IPS DF 4.7 (cell line): Measurements from ENCODE around the gene MMP19.
"Not testable (repeated sequence)": the region's sequence is repeated elsewhere in the genome, so short reads cannot be mapped to it uniquely, and the experiment has no call there.

Experiments used
- DNase-seq: peaks from one replicate; pipeline ENCODE4 v3.0.0-alpha.2; 2013; ENCODE audit warnings: low spot score; ENCODE audit errors: extremely low read depth

Gene MMP19, protein sequence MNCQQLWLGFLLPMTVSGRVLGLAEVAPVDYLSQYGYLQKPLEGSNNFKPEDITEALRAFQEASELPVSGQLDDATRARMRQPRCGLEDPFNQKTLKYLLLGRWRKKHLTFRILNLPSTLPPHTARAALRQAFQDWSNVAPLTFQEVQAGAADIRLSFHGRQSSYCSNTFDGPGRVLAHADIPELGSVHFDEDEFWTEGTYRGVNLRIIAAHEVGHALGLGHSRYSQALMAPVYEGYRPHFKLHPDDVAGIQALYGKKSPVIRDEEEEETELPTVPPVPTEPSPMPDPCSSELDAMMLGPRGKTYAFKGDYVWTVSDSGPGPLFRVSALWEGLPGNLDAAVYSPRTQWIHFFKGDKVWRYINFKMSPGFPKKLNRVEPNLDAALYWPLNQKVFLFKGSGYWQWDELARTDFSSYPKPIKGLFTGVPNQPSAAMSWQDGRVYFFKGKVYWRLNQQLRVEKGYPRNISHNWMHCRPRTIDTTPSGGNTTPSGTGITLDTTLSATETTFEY

DNA sequence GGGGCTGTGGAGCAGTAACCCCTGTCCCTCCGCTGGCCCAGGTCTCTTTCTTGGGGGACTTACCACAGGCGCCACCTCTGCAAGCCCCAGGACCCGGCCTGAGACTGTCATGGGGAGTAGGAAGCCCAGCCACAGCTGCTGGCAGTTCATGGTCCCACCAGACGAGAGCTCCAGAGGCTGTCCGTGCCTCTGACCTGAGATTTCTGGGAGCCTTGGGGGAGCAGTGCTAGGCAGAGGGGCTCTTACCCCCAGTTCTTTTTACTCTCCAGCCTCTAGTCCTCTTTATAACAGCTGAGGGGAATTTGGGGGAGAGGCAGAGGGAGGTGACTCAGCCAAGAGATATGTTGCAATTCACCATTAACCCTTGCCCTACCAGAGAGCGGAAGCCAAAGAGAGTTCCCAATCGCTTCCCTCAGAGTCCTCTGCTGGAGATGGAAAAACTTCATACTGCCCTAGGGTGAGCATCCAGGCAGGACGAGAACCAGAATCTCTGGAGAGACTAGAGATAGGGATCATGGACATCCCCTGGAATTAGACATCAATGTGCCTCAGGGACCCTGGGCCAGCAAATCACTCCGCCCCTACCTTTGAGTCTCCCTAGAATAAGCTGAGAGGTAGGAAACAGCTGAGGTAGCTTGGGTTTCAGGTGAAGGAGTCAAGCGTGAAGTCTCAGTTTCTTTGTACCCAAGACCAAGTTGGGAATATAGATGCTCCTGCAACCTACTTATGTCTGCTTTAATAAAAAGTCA, at the start of gene MMP19:
MMP19 (minus strand) TSS at position 256 of the 749 bp plus-strand sequence; CDS start at position 150, 106 bp downstream.
- DNase-seq = no peak

DNA sequence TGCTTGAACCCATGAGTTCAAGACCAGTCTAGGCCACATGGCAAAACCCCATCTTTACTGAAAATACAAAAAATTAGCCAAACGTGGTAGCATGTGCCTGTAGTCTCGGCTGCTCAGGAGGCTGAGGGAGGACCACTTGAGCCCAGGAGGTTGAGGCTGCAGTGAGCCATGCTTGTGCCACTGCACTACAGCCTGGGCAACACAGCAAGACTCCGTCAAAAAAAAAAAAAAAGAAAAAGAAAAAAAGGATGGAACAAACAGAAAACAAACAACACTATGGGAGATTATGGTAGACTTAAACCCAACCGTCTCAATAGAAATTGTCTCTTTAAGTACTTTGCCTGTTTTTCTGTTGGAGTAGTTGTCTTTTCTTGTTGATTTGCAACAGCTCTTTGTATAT, 48.6 kb upstream of the MMP19 start:
- no peak for DNase-seq

DNA sequence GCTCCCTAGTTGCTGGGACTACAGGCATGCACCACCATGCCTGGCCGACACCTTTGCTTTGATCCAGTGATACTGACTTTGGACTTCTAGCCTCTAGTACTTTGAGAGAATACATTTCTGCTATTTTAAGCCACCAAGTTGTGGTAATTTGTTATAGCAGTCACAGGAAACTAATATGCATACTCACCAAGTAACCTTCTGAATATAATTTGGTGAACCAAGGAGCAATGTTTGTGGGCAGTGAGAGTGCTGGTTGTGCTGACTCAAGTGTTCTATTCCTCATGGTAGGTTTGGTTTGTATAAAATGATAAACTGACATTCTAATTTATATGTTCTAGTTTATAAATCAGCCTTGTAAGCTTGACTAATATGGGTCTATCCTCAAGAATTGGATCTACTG, 42.4 kb upstream of the MMP19 start:
- no peak for DNase-seq

DNA sequence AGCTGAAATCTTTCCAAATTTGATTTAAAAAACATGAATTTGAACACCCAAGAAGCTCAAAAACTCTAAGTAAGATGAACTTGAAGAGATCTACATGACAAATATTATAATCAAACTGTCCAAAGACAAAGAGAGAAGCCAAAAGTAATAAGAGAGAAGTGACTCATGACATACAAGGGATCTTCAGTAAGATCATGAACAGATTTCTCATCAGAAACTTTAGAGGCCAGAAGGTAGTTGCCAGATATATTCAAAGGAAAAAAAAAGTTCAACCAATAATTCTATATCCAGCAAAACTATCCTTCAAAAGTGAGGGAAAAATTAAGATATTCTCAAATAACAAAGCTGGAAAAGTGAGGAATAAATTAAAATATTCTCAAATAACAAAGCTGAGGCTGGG, 35.1 kb upstream of the MMP19 start:
- no peak for DNase-seq

DNA sequence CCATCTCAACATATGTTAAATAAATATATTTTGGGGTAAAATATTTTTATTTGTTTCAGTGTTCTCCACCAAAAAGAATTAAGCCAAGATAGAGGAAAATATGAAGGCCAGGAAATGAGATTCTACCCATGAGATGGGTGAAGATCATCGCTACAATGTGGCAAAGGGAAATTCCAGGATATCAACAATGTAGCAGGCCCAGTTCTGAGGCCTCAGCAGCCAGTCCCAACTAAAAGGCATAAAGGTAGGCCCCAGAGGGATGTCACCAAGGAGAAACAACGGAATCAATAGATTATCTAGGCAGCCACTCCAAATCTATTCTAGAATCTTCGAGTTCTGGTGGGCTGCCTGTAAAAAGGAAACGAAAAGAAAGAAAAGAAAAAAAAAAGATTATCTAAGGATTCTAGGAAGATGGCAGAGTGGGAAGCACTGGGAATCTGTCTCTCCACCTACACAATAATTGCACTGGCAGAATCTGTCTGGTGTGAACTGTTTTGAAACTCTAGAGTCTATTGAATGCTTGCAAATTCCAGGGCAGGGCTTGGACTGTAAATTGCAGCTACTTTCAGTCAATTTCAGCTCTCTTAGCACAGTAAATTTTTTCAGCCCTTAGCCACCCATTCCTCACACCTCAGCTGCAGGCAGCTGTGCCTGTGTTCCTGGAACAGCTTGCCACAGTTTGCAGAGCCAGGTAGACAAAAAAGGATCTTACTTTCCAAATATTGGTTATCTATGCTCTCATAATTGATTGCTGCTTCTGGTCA, 33.1 kb upstream of the MMP19 start:
- no peak for DNase-seq

DNA sequence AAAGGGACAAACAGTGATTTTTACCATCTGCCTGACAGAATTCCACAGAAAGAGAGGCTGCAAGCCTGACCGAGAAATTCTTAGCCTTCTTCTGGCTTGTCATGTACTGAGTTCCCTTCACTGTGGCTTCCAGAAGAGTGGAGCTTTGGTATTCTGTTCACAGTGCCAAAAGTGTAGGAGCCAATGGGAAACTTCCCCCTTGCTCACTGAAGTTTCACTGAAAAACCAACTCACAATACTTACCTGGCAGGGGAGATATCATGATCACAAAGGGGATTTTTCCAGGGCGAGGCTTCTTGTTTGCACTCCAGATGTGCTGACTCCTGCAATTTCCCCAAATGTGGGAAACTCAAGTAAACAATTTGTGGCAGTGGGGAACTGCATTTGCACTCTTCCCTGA, 31.7 kb upstream of the MMP19 start:
- no peak for DNase-seq

DNA sequence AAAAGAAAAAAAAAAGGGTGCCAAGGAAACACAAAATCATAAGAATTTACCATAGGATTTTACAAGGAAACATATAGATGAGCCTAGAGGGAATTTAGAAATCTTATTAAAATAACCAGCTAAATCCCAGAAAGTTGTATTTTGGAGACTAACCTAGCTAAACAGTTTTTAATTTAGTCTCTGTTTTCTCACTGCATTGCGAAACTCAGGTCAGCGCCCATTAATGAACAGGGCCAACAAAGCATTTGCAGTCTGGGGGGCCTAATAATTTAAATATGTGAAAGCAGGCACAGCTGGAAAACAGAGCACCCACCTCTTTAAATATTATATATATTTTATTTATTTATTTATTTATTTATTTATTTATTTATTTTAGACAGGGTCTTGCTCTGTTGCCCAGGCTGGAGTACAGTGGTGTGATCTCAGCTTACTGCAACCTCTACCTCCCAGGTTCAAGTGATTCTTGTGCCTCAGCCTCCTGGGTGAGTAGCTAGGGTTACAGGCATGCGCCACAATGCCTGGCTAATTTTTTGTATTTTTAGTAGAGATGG, 23.8 kb upstream of the MMP19 start:
- DNase-seq = not testable (repeated sequence)

DNA sequence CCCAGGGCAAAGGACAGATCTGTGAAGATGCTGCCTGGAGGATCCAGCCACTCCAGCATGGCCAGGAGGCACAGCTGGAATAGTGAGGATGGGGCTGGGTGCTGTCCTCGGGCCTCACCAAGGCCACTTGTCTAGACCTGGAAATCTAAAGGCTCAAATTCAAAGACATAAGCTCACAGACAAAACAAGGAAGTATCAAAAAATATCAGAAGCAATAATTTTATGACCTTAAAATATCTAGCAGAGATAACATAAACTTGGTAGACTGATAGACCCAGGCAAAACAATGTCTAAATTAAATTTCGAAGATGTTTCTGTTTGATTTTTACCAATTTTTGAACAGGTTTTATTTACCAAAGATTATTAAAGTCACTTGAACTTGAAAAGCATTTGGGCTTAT, 22.6 kb upstream of the MMP19 start:
- DNase-seq = no peak

DNA sequence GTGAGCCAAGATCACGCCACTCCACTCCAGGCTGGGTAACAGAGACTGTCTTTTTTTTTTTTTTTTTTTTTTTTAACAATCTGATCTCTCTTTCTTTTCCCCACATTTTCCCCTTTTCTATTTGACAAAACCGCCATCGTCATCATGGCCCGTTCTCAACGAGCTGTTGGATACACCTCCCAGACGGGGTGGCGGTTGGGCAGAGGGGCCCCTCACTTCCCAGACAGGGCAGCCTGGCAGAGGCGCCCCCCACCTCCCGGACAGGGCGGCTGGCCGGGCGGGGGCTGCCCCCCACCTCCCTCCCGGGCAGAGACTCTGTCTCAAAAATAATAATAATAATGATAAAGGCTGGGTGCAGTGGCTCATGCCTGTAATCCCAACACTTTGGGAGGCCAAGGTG, 20.2 kb upstream of the MMP19 start:
- DNase-seq = not testable (repeated sequence)

DNA sequence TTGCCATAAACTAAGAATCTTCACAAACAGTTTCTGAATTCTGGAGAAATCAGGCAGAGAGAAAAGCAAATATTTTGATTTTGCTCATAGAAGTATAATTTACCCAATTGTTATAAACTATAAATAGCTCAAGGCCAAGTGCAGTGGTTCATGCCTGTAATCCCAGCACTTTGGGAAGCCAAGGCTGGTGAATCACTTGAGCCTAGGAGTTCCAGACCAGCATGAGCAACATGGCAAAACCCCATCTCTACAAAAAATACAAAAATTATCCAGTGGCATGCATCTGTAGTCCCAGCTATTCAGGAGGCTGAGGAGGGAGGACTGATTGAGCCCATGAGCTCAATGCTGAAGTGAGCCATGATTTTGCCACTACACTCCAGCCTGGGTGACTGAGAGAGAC, 19.6 kb upstream of the MMP19 start:
- DNase-seq = no peak

DNA sequence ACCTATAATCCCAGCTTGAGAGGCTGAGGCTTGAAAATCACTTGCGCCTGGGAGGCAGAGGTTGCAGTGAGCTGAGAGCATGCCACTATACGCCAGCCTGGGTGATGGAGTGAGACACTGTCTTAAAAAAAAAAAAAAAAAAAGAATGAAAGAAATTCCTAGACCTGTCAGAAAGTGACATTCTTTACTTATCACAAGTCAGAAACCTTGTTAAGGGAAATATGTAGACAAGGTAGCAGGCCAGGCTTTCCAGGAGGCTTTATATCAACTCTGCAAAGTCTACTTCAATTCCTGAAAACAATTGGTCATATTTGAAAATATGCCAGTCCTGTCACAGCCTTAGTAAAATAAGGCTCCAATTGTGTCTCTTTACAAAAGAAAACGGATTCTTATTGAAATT, 19.1 kb upstream of the MMP19 start:
- DNase-seq = no peak

DNA sequence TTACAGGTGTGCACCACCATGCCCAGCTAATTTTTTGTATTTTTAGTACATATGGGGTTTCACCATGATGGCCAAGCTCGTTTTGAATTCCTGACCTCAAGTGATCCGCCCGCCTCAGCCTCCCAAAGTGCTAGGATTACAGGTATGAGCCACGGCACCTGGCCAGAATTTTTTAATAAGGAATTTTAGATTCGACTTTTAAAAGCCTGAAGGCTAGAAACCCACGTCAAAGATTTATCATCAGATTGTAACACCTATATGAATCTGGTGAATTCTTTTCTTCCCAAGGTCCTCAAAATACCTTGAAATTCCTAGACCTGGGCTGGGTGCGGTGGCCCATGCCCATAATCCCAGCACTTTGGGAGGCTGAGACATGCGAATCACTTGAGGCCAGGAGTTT, 18.7 kb upstream of the MMP19 start:
- DNase-seq = no peak

DNA sequence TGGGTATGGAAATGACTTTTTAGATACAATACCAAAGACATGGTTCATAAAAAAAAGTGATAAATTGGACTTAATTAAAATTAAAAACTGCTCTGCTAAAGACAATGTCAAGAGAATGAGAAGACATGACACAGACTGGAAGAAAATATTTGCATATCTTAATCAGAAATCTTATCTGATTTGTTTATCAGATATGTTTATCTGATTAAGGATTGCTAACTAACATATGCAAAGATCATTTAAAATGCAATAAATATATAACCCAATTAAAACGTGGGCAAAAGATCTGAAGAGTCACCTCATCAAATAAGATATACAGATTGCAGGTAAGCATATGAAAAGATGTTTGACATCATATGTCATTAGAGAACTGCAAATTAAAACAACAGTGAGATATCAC, 10.0 kb upstream of the MMP19 start:
- no peak for DNase-seq

DNA sequence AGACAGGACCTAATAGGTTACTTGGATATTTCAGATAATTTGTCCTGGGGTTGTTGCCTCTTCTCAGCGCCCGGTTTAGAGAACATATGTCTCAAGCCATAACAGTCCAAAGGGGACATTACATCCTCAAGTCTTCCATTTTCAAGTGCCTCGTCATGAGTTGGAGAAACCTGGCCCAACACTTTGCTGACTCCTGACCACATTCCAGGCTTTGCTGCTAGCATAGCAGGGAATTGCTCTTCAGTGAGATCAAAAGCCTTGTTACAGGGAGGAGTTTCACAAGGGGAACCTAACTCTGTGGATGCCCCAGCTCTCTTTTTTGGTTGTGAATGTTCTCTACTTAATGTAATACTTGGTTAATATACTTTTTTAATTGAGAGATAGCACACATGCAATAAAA, 8.2 kb upstream of the MMP19 start:
- DNase-seq = no peak

DNA sequence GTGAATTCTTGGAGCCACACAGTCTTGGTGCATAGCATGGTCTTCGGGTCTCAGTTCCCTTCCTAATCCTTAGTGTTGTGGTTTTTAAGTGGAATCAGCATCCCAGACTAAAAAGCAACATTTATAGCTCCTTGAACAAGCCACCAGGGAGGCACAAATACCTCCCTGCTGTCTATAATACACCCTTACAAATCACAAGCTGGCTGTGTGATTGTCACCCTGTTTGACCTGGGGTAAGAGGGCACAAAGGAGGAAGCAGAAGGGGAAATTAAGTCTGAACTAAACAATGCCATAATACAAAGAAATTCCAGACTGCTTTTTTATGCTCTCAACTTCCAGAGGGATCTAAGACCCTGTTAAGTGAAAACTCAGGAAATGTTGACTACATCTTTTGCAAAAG, 7.7 kb upstream of the MMP19 start:
- DNase-seq = no peak

DNA sequence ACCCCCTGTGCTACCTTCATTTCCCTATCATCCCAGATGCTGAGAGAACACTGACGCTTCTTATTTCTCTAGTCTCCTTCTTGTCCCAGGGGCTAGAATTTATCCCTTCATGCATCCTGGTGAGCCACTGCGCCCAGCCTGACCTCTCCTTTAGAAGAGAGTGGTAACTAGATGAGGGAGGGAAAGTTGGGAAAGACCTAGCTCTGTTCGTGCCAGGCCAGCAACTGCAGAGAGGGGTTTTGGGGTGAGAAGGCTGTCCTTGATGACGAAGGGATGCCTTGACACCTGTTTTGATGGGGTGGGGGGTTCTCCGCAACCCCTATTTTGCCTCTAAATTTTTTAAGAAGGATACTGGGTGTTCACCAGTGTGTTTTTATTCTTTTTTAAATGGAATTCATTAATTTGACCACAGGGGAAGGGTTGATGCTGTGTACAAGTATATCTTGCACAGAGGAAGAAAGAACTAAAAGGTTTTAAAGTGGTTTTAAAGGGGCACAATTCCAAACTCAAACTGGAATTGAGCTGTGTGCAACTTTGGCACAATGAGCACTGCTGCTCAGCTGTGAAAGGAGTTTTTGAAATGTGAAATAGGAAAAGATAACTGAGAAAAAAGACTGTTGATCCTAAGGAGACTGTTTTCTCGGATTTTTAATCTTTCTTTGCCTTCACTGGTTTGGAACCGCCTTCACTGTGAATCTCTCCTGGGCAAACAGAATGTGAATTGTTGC, 7.0 kb upstream of the MMP19 start:
- DNase-seq = no peak

DNA sequence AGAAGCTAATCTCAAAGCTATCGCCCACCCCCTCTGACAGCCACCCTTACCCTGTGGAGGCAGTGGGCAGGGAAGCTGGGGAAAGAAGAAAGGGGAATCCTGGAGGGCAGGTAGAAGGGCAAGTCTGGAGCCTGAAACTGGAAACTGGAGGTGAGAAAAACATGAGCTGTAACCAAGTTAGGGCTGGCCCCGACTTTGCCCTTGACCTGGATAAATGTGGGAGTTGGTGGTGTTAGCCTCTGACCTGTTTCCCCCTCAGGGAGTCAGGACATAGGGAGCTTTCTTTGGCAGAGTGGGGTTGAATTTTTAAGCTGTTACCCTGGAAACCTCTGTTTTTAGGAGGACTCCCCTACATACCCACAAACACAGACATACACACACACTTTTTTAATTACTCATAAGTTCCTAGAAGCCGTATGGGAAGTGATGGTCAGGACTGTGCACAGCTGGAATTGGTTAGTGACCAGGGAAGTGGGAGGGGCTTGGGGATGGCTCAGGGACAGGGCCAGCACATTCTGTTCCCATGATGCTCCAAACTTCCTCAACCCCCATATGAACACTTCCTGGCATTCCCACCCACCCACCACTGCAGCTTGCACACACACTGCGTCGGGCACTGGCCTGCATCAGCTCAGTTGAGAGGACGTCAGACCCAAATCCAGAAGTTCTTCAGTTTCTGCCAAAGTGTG, 5.0 kb upstream of the MMP19 start:
- DNase-seq = no peak

DNA sequence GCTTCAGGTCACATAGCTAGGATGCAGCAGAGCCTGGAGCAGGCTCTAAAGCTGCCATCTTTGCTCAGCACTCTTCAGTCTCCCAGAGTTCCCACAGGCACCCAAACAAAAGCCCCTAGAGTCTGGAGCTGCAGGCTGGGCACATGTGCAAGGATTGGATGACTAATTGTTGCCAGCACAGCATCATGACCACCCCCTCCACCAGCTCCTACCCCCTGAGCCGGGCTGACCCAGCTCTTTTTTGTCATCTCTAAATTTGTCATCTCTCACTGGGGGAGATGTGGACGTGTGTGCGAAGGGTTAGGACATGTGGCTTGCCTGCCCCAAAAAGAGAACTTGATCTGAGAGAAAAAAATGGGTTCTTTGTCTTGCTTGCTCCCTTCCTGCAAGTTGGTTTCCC, 4.3 kb upstream of the MMP19 start:
- DNase-seq = no peak

DNA sequence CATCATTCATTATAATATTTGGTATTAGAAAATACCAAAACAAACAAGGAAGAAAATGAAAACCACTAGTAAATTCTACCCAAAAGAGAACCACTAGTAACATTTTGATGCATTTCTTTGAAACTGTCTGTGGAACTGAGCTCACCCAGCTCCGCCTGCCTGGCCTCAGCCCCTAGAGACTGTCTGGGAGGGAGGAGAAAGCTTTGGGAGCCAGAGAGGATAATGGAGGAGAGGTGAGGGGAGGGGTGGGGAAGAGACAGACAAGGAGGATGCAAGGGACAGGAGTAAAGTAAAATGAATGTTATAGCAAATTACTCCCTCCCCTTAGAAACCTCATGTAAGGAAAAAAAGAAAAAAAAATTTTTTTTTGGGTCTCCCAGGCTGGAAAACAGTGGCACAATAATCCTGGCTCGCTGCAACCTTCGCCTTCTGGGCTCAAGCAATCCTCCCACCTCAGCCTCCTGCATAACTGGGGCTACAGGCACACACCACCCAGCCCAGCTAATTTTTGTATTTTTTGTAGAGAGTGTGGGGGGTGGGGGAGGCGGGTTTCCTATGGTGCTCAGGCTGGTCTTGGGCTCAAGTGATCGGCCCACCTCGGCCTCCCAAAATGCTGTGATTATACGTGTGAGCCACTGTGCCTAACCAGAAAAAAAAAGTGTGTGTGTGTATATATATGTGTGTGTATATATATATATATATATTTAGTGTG, 3.2 kb upstream of the MMP19 start:
- no peak for DNase-seq

DNA sequence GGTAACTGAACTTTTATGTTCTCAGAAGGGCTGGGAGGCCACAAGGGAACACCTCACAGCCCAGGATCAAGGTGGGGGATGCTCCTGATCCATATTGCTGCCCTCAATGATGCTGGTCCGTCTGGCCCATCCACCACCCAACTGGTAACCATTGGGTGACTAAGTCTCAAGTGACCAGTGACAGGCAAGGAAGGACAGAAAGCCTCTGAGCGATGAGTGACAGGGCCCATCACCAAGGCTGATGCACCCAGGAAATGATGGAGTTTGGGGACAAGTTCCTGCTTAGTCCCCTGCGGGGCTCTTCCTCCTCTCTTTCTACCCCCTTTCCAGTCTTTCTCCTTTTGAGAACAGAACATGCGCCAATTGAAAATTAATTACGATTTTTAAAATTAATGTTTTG, 2.6 kb upstream of the MMP19 start:
- no peak for DNase-seq
